GM19467 (cell line): Measurements from ENCODE around the gene CEP83.
"Not testable (repeated sequence)": the region's sequence is repeated elsewhere in the genome, so short reads cannot be mapped to it uniquely, and the experiment has no call there.

Source experiments
- ATAC-seq: cut with Tn5 transposase; IDR thresholded peaks from one replicate; pipeline ENCODE4 v1.9.1; 2021; ENCODE audit warnings: mild to moderate bottlenecking, moderate library complexity; ENCODE audit not compliant: unreplicated experiment

The CEP83 gene

GRCh38 chr12:94386422-94386821 lies 73.2 kb downstream of the CEP83 start:
- ATAC-seq: no peak

DNA sequence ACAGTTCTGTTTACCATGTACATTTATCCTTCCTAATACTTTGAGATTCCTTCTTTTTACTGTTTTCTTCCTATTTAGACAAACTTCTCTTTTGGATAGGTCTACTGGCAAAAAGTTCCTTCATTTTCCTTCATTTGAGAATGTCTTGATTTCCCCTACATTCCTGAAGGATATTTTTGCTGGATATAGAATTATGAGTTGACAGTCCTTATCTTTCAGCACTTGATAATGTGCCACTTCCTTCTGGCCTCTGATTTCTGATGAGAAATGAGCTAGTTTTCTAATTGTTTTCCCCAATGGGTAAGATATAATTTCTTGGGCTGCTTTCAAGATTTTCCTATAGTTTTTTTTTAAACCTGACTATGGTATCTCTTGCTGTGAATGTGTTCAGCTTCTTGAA lies 75.6 kb downstream of the CEP83 start:
- ATAC-seq: no peak

DNA sequence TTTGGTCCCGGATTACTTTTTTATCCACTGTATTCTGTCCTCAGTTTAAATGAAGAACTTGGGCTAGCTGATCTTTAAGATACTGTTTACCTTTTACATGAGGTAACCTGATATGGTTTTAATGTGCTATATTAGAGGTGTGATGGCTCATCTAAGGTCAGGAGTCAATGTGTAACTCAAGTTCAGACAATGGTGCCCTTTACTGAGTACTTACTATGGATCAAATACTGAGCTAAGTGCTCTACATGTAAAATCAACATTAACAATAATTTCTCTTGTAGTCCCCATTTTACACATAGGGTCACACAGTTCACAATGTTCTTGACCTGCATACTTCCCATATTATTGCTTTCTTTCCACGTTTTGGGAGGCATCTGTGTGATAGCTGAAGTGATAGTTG lies 79.2 kb downstream of the CEP83 start:
- ATAC-seq: no peak

- no peak for ATAC-seq
Measured at GRCh38 chr12:94379479-94380113, 80.1 kb downstream of the CEP83 start.

DNA sequence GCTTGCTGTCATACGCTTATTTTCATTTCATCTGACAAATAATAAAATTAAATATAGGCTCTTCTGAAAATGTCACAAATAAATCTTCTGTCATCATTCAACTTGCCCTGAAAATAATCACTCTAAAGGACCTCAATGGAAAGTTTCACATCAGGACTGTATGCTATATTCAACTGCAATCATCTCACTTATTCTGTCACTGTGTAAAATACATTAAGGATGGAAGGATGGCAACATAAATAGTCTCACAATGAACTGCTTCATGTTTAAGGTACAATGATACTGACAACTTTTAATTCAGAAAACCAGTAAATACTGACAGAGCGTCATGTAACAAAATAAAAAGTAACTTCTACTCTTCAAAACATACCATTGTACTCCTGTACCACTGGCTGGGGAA lies 82.1 kb downstream of the CEP83 start:
- no peak for ATAC-seq

- no peak for ATAC-seq
Measured at GRCh38 chr12:94374124-94374523, 85.5 kb downstream of the CEP83 start.

DNA sequence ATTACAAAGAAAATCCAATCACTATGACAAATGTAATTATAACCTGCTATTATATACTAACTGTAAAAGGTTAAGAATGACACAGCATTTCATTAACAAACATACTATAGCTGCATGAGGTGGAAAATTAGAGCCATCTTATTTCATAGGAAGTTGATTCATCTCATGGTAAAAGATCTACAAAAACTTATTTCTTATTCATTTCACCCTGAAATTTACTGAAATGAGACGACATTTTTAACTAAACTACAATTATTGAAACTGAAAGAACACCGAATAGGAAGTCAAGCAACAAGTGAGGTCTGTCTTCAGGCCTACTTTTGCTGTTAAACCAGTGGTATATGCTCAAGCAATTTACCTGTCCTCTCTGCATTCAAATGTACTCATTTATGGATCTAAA lies 87.2 kb downstream of the CEP83 start:
- no peak for ATAC-seq

- no peak for ATAC-seq
Measured at GRCh38 chr12:94362653-94363052, 97.0 kb downstream of the CEP83 start.

GRCh38 chr12:94359761-94360160 lies 99.9 kb downstream of the CEP83 start:
- no peak for ATAC-seq

DNA sequence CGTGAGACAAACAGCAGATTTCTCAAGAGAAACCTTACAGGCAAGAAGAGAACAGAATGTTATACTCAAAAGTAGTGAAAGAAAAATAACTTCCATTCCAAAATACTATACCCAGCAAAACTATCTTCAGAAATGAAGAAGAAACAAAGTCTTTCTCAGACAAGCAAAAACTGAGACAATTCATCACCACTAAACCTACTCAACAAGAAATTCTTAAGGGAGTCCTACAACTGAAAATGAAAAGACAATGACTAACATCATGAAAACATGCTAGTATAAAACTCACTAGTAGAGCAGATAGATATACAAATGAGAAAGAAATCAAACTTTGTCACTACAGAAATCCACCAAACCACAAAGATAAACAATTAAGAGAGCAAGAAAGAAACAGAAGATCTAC lies 106.5 kb downstream of the CEP83 start:
- no peak for ATAC-seq

DNA sequence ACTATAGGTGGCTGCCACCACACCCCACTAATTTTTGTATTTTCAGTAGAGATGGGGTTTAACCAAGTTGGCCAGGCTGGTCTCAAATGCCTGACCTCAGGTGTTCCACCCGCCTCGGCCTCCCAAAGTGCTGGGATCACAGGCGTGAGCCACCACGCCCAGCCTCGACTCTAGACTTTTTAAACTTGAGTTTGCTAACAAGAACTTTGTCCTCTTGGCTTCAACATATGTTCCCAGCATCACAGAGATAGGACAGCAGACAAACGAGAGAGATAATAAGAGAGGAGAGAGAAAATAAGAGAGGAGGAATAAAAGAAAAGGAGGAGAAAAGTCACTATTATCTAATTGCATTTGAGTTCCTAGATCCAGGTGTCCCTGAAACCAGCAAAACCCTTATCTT lies 119.1 kb downstream of the CEP83 start:
- no peak for ATAC-seq

DNA sequence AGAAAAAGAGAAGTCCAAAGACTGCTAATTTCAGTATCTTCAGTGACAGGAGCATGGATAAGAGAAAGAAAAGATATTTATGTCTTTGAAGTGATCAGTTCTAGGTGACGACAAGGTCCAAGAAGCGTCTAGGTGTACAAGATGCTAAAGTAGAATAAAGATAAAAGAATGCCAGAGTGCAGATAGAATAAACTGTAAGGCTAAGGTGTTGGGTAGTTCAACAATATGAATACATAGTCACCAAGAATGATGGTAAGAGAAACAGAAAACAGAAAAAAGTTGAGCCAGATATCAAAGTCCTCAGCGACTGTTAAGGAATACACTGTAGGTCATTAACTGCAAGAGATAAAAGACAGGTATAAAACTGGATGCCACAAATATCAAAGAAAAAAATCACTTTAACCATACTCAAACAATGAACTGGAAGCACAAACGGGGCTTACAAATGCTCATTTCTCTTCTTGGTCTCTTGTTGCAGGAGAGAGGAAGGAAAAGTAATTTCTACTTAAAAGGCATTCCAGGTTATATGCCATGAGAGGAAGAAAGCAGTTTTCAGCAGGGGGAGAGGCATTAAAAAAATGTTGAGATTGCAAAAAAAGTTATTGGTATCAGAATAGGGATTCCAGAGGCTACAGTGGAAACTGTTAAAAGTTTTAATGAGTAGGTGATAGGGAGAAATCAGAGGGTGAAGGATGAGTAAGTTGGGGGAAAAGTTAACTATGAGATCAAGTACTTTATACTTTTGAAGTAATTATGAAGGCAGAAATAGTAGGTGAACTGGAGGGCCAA lies 121.5 kb downstream of the CEP83 start:
- no peak for ATAC-seq

DNA sequence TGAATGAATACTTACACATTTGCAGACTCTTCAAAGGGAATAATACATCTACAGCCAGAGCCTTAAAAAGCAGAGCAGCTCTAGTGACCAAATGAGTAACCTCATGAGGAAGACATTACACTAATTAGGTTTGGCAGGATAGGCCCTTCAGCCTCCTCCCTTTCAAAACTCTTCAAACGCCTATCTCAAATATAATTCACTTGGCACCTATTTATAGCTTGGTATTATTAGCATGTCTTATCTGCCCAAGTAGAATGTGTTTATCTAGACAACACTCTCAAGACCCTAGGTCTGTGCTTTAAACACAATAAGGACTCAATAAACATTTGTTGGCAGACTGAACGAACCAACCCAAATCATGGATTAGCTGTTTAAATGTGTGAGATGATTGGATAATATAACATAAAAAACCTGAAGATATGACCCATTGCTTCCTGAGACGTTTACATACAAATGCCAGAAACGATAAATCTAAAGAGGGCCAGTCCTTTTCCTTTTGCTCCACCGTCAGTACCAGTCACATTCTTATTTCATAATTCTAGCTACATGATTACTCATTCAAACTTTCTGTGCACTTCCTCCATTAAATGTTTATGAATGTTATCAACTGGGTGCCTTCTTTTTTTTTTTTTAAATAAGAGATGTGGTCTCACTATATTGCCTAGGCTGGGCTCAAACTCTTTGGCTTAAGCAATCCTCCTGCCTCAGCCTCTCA lies 123.3 kb downstream of the CEP83 start:
- ATAC-seq: no peak

DNA sequence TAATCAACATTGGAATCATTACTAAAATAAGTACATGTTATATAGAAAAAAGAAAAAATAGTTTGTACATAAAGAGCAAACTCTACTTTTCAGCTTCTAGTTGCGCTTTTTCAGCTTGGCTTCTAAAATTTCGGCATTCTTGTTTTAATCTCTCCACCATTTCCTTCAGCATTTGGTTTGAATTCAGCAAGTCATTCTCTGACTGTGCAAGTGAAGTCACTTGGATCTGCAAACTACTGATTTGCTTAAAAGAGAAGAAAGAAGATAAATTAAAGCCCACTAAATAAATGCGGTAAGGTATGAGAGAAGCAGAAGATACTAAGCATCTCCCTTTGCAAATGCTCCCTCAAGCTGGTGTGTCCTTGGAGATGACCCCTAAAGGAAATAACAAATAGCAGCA lies 126.3 kb downstream of the CEP83 start:
- no peak for ATAC-seq

- ATAC-seq: no peak
Measured at GRCh38 chr12:94329366-94329765, 130.3 kb downstream of the CEP83 start.

DNA sequence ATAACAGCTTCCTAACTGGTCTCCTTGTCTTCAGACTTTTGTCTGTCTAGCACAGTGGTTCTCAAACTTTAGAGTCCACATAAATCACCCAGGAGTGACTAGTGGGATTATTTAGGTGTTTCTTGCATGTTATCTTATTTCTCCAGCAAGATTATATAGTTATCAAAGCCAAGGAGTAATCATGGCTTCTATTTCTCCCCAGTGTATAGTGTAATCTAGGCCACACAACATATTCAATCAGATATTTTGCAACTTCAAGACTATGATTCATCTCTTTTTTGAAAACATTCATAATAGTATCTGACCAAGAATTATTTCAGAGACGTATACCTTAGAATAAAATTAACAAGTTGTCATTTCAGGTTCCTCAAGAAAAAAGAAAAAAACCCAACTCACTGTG lies 131.9 kb downstream of the CEP83 start:
- ATAC-seq: no peak

- ATAC-seq: no peak
Measured at GRCh38 chr12:94326727-94327126, 132.9 kb downstream of the CEP83 start.

DNA sequence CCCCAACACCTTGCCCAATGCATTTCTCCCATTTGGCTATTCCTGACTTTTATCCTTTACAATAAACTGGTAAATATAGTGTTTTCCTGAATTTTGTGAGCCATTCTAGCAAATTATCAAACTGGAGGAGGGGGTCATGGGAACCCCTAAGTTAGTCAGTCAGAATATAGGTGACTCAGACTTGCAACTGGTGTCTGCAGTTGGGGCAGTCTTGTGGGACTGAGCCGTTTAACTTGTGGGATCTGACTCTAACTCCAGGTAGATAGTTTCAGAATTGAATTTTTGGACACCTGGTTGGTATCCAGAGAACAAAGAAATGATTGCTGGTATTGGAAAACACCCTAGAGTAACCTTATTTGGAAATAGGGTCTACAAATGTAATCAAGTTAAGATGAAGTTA lies 133.4 kb downstream of the CEP83 start:
- ATAC-seq: no peak

- ATAC-seq: no peak
Measured at GRCh38 chr12:94322346-94322745, 137.3 kb downstream of the CEP83 start.

DNA sequence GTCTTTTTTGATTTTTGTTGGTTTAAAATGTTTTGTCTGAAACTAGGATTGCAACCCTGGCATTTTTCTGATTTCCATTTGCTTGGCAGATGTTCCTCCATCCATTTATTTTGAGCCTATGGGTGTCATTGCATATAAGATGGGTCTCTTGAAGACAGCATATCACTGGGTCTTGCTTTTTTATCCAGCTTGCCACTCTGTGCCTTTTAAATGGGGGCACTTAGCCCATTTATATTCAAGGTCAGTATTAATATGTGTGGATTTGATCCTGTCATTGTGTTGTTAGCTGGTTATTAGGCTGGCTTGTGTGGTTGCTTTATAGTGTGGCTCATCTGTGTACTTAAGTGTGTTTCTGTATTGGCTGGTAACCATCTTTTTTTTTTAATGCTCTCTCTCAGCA lies 139.6 kb downstream of the CEP83 start:
- ATAC-seq: no peak

- no peak for ATAC-seq
Measured at GRCh38 chr12:94318181-94318580, 141.5 kb downstream of the CEP83 start.

DNA sequence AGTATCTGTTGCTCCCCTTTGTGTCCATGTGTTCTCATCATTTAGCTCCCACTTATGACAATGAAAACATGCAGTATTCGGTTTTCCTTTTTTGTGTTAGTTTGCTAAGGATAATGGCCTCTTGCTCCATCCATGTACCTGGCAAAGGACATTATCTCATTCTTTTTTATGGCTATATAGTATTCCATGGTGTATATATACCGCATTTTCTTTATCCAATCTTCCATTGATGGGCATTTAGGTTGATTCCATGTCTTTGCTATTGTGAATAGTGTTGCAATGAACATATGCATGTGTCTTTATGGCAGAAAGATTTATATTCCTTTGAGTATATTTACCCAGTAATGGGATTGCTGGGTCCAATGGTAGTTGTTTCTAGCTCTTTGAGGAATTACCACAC lies 143.1 kb downstream of the CEP83 start:
- not testable (repeated sequence) for ATAC-seq
